A549 treated with Hydrocortisone at 1 μM for 4 hours (cell line): ENCODE measurements around the gene CEP192. TPM values are rescaled to one million over a fixed set of nuclear protein-coding genes. Genes with fewer than 3 reads are reported as not detected.

Experiments used
- total RNA-seq: library from RNA; stranded (reverse); fragments of 200-300 nt; extraction: Qiagen RNA extraction; gene quantifications from 5 replicates; pipeline ENCODE4 v1.2.3, GENCODE V29; 2022

Gene CEP192, protein sequence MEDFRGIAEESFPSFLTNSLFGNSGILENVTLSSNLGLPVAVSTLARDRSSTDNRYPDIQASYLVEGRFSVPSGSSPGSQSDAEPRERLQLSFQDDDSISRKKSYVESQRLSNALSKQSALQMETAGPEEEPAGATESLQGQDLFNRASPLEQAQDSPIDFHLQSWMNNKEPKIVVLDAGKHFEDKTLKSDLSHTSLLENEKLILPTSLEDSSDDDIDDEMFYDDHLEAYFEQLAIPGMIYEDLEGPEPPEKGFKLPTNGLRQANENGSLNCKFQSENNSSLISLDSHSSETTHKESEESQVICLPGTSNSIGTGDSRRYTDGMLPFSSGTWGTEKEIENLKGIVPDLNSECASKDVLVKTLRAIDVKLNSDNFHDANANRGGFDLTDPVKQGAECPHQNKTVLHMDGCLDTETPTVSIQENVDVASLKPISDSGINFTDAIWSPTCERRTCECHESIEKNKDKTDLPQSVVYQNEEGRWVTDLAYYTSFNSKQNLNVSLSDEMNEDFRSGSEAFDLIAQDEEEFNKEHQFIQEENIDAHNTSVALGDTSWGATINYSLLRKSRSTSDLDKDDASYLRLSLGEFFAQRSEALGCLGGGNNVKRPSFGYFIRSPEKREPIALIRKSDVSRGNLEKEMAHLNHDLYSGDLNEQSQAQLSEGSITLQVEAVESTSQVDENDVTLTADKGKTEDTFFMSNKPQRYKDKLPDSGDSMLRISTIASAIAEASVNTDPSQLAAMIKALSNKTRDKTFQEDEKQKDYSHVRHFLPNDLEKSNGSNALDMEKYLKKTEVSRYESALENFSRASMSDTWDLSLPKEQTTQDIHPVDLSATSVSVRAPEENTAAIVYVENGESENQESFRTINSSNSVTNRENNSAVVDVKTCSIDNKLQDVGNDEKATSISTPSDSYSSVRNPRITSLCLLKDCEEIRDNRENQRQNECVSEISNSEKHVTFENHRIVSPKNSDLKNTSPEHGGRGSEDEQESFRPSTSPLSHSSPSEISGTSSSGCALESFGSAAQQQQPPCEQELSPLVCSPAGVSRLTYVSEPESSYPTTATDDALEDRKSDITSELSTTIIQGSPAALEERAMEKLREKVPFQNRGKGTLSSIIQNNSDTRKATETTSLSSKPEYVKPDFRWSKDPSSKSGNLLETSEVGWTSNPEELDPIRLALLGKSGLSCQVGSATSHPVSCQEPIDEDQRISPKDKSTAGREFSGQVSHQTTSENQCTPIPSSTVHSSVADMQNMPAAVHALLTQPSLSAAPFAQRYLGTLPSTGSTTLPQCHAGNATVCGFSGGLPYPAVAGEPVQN (N-terminal part only)
- total RNA-seq = 7.4 to 10.2 TPM (median 8.0 TPM) in 5 replicates

DNA sequence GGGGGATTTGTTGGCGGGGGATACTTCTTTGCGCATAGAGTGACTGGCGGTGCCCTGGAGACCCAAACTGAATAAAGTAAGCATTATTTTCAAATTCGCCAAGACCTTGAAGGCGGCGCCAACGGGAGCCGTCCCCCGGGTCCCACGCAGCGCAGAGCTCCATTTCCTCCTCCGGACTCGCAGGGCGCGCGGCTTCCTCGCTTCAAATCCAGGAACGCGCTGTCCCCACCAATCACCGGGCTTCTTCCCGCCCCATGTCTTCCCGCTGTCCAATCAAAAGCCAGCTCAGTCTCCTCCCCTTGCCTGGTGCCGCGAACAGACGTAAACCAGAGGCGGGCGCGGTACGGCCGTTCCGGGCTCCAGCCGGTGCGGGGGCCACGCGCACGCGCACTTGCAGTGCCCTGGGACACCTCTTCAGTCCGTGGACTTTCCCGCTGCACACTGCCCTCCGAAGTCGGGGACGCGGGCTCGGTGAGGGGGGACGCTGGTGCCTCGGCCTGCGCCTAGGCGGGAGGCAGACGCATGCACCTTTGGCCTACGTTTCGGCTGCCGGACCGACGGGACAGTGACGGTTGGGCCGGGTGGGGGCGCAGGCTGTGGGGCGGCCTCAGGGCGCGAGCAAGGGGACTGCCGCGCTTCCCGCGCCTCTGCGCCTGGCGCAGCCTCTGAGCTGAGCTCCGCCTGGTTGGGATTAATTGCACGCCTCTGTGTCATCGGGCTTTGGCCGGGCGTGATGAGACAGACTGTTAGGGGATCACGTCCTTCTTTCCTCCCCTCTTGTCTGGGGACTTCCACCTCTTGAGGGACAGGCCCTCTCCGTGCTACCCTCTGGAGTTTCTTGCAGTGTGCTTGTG, at the start of gene CEP192:
CEP192 (plus strand) TSS at position 396 of the 854 bp plus-strand sequence. CDS start 8,063 bp downstream, outside the sequence.

DNA sequence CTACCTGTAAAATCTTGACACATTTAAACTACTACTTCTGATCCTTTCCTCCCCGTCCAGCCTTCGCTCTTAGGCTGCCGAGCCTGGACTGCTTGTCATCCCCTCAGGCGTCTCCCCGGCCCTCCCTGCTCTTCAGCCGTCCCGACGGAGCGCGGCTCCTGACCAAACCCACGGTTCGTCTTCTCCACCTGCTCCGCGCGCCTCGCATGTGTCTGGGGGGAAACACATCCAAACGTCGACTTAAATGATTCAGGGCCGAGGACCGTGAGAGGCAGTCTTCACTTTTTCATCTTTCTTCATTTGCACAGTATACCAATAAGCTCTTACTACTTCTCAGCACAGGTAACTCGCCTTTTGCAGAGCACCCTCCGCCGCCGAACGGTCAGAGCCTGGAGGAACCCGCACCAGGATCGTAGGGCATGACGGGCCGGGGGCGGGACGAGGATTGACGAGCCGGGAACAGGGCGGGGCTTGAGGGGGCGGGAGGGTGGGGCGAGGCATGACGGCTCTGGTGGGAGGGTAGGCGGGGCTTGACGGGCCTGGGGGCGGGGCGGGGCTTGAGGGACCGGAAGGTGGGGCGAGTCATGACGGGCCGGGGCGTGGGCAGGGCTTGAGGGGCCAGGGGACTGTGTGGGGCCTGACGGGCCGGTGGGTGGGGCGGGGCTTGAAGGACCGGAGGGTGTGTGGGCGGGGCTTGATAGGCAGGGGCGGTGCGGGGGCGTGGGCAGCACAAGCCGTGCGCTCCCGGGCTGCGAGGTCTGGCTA, 43.7 kb upstream of the CEP192 start, which contains the start of gene SEH1L:
SEH1L (plus strand) TSS at position 727 of the 765 bp plus-strand sequence. CDS start 111 bp downstream, outside the sequence.

Other genes with a start within 250 kb of the CEP192 start
- 17.7 to 19.6 TPM (median 18.2 TPM) in 5 replicates for gene PTPN2, start 107.1 kb upstream of the CEP192 start, total RNA-seq
- gene SEH1L, start 43.4 kb upstream of the CEP192 start, total RNA-seq = 24.1 to 29.5 TPM (median 26.1 TPM) in 5 replicates
- 1.4 to 2.5 TPM (median 1.7 TPM) in 5 replicates for gene LDLRAD4, start 227.4 kb downstream of the CEP192 start, total RNA-seq